ENCODE data around the gene TCP10L.

Gene TCP10L

DNA sequence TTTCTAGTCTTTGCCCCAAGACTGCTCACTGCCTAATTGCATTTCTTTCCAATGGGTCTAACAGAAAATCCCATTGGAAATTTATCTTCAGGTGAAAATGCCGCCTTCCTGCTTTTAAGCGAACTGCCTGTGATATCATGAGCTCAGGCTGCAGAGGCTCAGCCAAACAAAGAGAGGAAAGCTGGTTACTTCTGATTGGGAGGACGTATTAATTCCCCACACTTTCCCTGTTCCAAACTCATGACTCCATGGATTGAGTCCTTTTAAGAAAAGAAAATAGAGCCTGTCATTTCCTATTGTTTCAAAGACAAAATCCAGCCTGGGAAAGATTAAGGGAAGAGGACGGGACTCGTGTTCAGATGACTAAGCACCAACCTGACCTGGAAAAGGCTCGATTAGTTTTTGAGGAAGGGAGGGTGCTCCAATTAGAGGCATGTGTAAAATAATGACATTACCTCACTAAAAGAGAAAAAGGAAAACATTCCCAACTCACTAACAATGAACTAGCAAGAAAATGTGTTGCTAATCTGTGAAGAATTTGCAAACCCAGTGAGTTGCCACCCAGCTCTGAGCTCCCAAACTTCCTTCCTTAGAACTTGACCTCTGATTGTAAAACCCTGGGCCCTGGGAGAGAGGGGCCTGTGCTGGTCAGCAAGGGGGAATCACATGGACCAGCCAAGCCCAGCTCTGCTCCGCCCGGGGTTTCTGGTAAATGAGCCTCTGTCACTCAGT is 61.2 kb downstream of the TCP10L start:
- no peak for FAIRE-seq
- peak; percentile 29 for DNase-seq (ENCODE audit: low spot score)

All from urothelium cell line (cell line).